Measurements from ENCODE around the gene UQCRC2.

DNA sequence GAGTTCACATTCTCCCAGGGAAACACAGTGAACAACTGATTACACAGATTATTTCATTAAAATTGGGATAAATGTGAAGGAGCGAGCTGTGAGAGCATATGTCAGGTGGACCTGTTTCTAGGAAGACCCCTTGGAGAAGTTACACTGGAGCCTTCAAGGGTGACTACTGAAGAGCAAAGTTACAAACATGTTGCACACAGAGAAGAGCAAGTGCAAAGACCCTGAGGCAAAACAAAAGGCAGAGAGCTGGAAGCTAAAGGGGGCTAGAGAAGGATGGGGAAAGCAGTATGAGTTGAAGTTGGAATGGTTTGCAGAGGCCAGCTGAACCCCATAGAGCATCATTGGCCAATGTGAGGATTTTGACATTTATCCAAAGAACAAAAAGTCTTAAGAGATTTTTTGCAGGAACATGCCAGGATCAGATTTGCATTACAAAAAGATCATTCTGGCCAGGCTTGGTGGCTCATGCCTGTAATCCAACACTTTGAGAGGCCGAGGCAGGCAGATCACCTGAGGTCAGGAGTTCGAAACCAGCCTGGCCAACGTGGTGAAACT lies 33.6 kb downstream of the UQCRC2 start:
- TF ChIP-seq, protein P1, sequence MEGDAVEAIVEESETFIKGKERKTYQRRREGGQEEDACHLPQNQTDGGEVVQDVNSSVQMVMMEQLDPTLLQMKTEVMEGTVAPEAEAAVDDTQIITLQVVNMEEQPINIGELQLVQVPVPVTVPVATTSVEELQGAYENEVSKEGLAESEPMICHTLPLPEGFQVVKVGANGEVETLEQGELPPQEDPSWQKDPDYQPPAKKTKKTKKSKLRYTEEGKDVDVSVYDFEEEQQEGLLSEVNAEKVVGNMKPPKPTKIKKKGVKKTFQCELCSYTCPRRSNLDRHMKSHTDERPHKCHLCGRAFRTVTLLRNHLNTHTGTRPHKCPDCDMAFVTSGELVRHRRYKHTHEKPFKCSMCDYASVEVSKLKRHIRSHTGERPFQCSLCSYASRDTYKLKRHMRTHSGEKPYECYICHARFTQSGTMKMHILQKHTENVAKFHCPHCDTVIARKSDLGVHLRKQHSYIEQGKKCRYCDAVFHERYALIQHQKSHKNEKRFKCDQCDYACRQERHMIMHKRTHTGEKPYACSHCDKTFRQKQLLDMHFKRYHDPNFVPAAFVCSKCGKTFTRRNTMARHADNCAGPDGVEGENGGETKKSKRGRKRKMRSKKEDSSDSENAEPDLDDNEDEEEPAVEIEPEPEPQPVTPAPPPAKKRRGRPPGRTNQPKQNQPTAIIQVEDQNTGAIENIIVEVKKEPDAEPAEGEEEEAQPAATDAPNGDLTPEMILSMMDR (IDR thresholded peaks at IDR 0.05): no peak
- no peak for TF ChIP-seq EZH2 (IDR thresholded peaks at IDR 0.05; ENCODE audit: borderline replicate concordance, insufficient read depth, low read depth, low read length, poor library complexity, severe bottlenecking)
